HG03565 (cell line): ENCODE results near the gene TICAM2.

Source experiments
- ATAC-seq: cut with Tn5 transposase; IDR thresholded peaks from one replicate; pipeline ENCODE4 v1.9.1; 2021; ENCODE audit warnings: mild to moderate bottlenecking, moderate library complexity; ENCODE audit not compliant: unreplicated experiment

The TICAM2 gene

DNA sequence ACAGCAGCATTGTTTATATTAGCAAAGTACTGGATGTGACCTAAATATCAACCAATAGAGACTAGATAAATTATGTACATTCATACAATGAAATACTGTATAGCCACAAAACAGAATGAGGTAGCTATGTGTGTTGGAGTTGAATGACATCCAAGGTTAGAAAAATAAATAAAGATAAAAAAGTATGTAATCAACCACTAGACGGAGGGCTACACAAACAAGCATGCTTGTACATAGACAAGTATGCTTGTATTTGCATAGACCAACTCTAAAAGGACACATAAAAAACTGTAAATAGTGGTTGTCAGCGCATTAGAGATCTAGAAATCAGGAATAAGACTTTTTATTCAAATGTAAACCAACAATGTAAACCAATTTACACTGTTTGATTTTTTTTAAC is 60.7 kb downstream of the TICAM2 start:
- no peak for ATAC-seq

GRCh38 chr5:115535479-115536035 is 66.7 kb downstream of the TICAM2 start:
- no peak for ATAC-seq

DNA sequence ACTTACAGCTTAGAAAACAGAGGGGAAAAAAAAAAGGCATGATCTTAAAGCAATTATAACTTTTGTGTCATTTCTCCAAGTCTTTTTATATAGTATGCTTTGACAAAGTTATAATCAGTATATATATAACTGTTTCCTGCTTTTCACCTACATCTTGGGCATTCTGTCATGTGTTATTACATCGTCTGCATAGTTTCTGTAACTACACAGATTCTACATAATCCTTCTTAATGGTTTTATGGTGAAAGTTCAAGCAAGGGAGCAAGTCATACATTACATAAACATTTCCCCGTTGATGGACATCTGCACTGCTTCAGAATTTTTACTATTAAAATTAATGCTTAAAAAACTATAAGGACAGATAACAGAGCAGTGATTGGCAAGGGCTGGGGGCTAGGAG is 69.8 kb downstream of the TICAM2 start:
- ATAC-seq, result no peak

DNA sequence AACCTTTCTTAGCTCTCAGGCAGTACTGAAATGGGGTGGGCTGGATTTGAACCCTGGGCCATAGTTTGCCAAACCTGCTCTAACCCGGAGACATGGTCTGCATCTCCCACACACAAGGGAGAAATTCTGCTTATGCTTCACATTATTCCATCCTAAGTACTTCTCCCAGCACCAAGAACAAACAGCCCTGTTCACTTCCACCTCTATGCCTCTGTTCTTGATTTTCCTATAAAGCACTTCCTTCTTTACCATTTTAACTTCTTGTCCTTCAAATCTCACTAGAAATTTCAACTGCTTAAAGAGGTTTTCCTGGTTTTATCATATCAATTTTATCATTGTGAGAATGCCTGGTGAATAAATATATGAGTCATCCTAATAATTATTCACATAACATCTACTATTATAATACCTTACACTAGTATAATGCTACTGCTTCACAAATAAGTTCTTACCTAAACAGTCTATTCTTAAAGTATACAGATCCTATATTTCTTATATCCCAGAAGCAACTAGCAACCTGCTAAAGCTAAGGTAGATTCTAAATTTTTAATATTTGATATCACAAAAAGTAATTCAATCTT is 70.4 kb downstream of the TICAM2 start:
- ATAC-seq, result no peak

DNA sequence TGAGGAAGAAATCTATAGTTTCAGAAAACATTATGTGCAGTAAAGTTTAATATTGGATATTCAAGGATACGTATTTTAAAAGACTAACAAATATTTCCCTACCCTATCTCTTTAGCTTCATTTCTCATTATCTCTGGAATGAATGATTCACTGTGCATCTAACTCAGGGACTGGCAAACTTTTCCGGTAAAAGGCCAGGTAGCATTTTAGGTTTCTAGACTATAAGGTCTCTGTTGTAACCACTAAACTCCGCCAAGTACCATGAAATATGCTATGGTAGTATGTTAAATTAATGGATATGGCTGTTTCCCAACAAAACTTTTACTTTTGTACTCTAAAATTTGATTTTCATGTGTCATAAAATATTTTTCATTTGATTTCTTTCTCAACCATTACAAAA is 70.9 kb downstream of the TICAM2 start:
- no peak for ATAC-seq

GRCh38 chr5:115530426-115530825 is 71.9 kb downstream of the TICAM2 start:
- no peak for ATAC-seq
